Vagina (tissue), 2 donors: ENCODE results near the gene OXCT1.
"Not testable (repeated sequence)": the region's sequence is repeated elsewhere in the genome, so short reads cannot be mapped to it uniquely, and the experiment has no call there.

Experiments used
- CTCF ChIP-seq, 3 experiments: fragments of 450-650 bp in 2 of 3; fragments of 200-600 bp in 1 of 3; sonication (generic) in 1 of 3; IDR thresholded peaks; one replicate each; pipeline ENCODE4 v1.5.1; 2017 to 2019; ENCODE audit warnings: antibody characterized with exemption in 3 of 3, mild to moderate bottlenecking in 2 of 3, moderate library complexity in 2 of 3
- POLR2A ChIP-seq, 2 donors: fragments of 450-650 bp; IDR thresholded peaks; one replicate each; pipeline ENCODE4 v1.6.1; 2017; ENCODE audit warnings: antibody characterized with exemption in 2 of 2, mild to moderate bottlenecking in 2 of 2, moderate library complexity in 2 of 2

- TF ChIP-seq CTCF, POLR2A (IDR thresholded peaks at IDR 0.05): not testable (repeated sequence)
Observed at GRCh38 chr5:41845751-41846150, 24.5 kb downstream of the OXCT1 start.
